Activated CD8-positive, alpha-beta T cell treated with anti-CD3 and anti-CD28 coated beads, Interleukin-2, amount 10 ng/mL, durations not matched to agents 7 days and 5 days (primary cell): ENCODE data around the gene NSMCE1. TPM values are rescaled to one million over a fixed set of nuclear protein-coding genes. Genes with fewer than 3 reads are reported as not detected.

Experiments used
- ATAC-seq: fragments of 150-1000 bp; cut with Tn5 transposase; one replicate; pipeline ENCODE4 v1.10.0; 2021; ENCODE audit warnings: moderate library complexity
- CTCF ChIA-PET: fragments of 350-600 bp; sonication (Branson Sonifier 250); formaldehyde crosslinking; loops from one replicate; lab custom pipeline; 2021; ENCODE audit warnings: antibody characterized with exemption; lab: Charles Lee
- POLR2A ChIA-PET: fragments of 350-600 bp; sonication (Branson Sonifier 250); formaldehyde crosslinking; loops from one replicate; lab custom pipeline; 2021; ENCODE audit warnings: antibody characterized with exemption; lab: Charles Lee
- DNase-seq: peaks from one replicate; pipeline ENCODE4 v3.0.0-alpha.2; 2020
- H3K27ac Mint-ChIP-seq: one replicate; pipeline ENCODE4 v1.8.0; 2021; ENCODE audit warnings: mild to moderate bottlenecking, mixed read lengths
- H3K27me3 Mint-ChIP-seq: one replicate; pipeline ENCODE4 v1.8.0; 2021; ENCODE audit warnings: low read depth, mixed read lengths
- H3K36me3 Mint-ChIP-seq: one replicate; pipeline ENCODE4 v1.8.0; 2021; ENCODE audit warnings: low read depth, mixed read lengths
- H3K4me1 Mint-ChIP-seq: one replicate; pipeline ENCODE4 v1.8.0; 2021; ENCODE audit warnings: low read depth, mixed read lengths
- H3K4me3 Mint-ChIP-seq: one replicate; pipeline ENCODE4 v1.8.0; 2021; ENCODE audit warnings: mild to moderate bottlenecking, mixed read lengths
- H3K9me3 Mint-ChIP-seq: one replicate; pipeline ENCODE4 v1.8.0; 2022; ENCODE audit warnings: mixed read lengths; ENCODE audit not compliant: insufficient read depth
- total RNA-seq, 2 experiments: library from RNA; stranded (reverse); gene quantifications; one replicate each; pipeline ENCODE4 v1.2.3, GENCODE V29; 2021

NSMCE1 gene
- total RNA-seq, 2 experiments from 2014 or later: 87.3 to 94.9 TPM

- DNase-seq (no peak), ATAC-seq (no peak)
- H3K27me3 Mint-ChIP-seq: no peaks in the 10 kb centered on the region
- H3K9me3 Mint-ChIP-seq: no peaks in the 10 kb centered on the region
- POLR2A ChIA-PET: interaction anchor here (0.6 to 12.2 kb wide), 6 partner anchors 28 to 169 kb away, joined by 3 to 222 read pairs (median 4); partner anchors contain the start of genes IL4R and KDM8
- H3K4me1 Mint-ChIP-seq: peaks cover 87% of the 10 kb centered on the region
- H3K4me3 Mint-ChIP-seq: peak overlapping the region; percentile 75
- CTCF ChIA-PET: interaction anchor here (1.1 to 9.5 kb wide), 17 partner anchors 28 to 225 kb away, joined by 3 to 153 read pairs (median 5); partner anchors contain the start of gene KDM8
- H3K36me3 Mint-ChIP-seq: peaks cover 56% of the 10 kb centered on the region
- peak overlapping the region; percentile 99 for H3K27ac Mint-ChIP-seq
These were observed 36.9 kb downstream of the NSMCE1 start for GRCh38 chr16:27231692-27232060.

- Mint-ChIP-seq H3K4me1 (peaks cover 88% of the 10 kb centered on the region), H3K27me3 (no peaks in the 10 kb centered on the region), H3K4me3 (peak overlapping the region; percentile 75), H3K9me3 (no peaks in the 10 kb centered on the region), H3K27ac (peak overlapping the region; percentile 99), H3K36me3 (peaks cover 58% of the 10 kb centered on the region)
- POLR2A ChIA-PET: interaction anchor here (0.6 to 12.2 kb wide), 5 partner anchors 24 to 124 kb away, joined by 3 to 222 read pairs (median 4); partner anchors contain the start of gene IL4R
- peak; percentile 88 for DNase-seq
- CTCF ChIA-PET: interaction anchor here (0.7 to 9.5 kb wide), 22 partner anchors 27 to 226 kb away, joined by 3 to 153 read pairs (median 4); partner anchors contain the start of gene KDM8
- ATAC-seq: peak; percentile 57
These were observed 38.0 kb downstream of the NSMCE1 start for GRCh38 chr16:27230562-27231001.

- peak overlapping the region; percentile 75 for H3K4me3 Mint-ChIP-seq
- CTCF ChIA-PET: interaction anchor here (0.6 to 9.5 kb wide), 21 partner anchors 26 to 227 kb away, joined by 3 to 153 read pairs (median 4); partner anchors contain the start of gene KDM8
- POLR2A ChIA-PET: interaction anchor here (1.3 to 12.2 kb wide), 4 partner anchors 24 to 89 kb away, joined by 3 to 222 read pairs (median 4); partner anchors contain the start of gene IL4R
- peak overlapping the region; percentile 99 for H3K27ac Mint-ChIP-seq
- H3K27me3 Mint-ChIP-seq: no peaks in the 10 kb centered on the region
- no peak for ATAC-seq
- H3K9me3 Mint-ChIP-seq: no peaks in the 10 kb centered on the region
- DNase-seq: no peak
- H3K36me3 Mint-ChIP-seq: peaks cover 54% of the 10 kb centered on the region
- peaks cover 83% of the 10 kb centered on the region for H3K4me1 Mint-ChIP-seq
These were observed 38.6 kb downstream of the NSMCE1 start for GRCh38 chr16:27229891-27230470.

- POLR2A ChIA-PET: interaction anchor here (1.1 to 12.2 kb wide), 3 partner anchors 49 to 139 kb away, joined by 3 to 222 read pairs (median 4); partner anchors contain the start of gene IL4R
- H3K4me3 Mint-ChIP-seq: no peak overlapping the region
- peak overlapping the region; percentile 68 for H3K27ac Mint-ChIP-seq
- H3K27me3 Mint-ChIP-seq: no peaks in the 10 kb centered on the region
- CTCF ChIA-PET: interaction anchor here (1.0 to 9.5 kb wide), 2 partner anchors 50 to 86 kb away, joined by 3 to 136 read pairs; no protein-coding TSS in a partner anchor
- peaks cover 48% of the 10 kb centered on the region for H3K36me3 Mint-ChIP-seq
- ATAC-seq: no peak
- DNase-seq: no peak
- no peaks in the 10 kb centered on the region for H3K9me3 Mint-ChIP-seq
- peaks cover 72% of the 10 kb centered on the region for H3K4me1 Mint-ChIP-seq
These were observed 39.7 kb downstream of the NSMCE1 start for GRCh38 chr16:27228621-27229501.

GRCh38 chr16:27228045-27228444 is 40.5 kb downstream of the NSMCE1 start:
- Mint-ChIP-seq H3K9me3 (no peaks in the 10 kb centered on the region), H3K36me3 (peaks cover 41% of the 10 kb centered on the region), H3K27me3 (no peaks in the 10 kb centered on the region), H3K4me3 (no peak overlapping the region), H3K27ac (peak overlapping the region; percentile 61), H3K4me1 (peaks cover 64% of the 10 kb centered on the region)
- ChIA-PET POLR2A (no interaction called here), CTCF (interaction anchor here (1.0 to 2.0 kb wide), 2 partner anchors 48 to 87 kb away, joined by 3 to 9 read pairs; no protein-coding TSS in a partner anchor)
- ATAC-seq (no peak), DNase-seq (no peak)

GRCh38 chr16:27226976-27227705 is 41.4 kb downstream of the NSMCE1 start:
- Mint-ChIP-seq H3K27me3 (no peaks in the 10 kb centered on the region), H3K9me3 (no peaks in the 10 kb centered on the region), H3K36me3 (peaks cover 32% of the 10 kb centered on the region), H3K4me3 (no peak overlapping the region), H3K4me1 (peaks cover 54% of the 10 kb centered on the region), H3K27ac (peak overlapping the region; percentile 39)
- ATAC-seq (no peak), DNase-seq (no peak)
- CTCF ChIA-PET: interaction anchor here (0.8 to 2.4 kb wide), 3 partner anchors 7 to 141 kb away, joined by 3 to 13 read pairs (median 9); no protein-coding TSS in a partner anchor
- POLR2A ChIA-PET: interaction anchor here (1.0 kb wide), 1 partner anchor 23 kb away, joined by 4 read pairs; no protein-coding TSS in a partner anchor

- no peak overlapping the region for H3K4me3 Mint-ChIP-seq
- DNase-seq (no peak), ATAC-seq (no peak)
- CTCF ChIA-PET: interaction anchor here (1.3 to 2.4 kb wide), 4 partner anchors 8 to 142 kb away, joined by 5 to 13 read pairs (median 8); partner anchors contain the start of gene KDM8
- POLR2A ChIA-PET: interaction anchor here (1.0 kb wide), 1 partner anchor 22 kb away, joined by 4 read pairs; no protein-coding TSS in a partner anchor
- no peaks in the 10 kb centered on the region for H3K27me3 Mint-ChIP-seq
- H3K36me3 Mint-ChIP-seq: peaks cover 29% of the 10 kb centered on the region
- H3K27ac Mint-ChIP-seq: peak overlapping the region; percentile 65
- peaks cover 48% of the 10 kb centered on the region for H3K4me1 Mint-ChIP-seq
- no peaks in the 10 kb centered on the region for H3K9me3 Mint-ChIP-seq
These were observed 42.1 kb downstream of the NSMCE1 start for GRCh38 chr16:27226476-27226875.

- ATAC-seq (no peak), DNase-seq (no peak)
- no peak overlapping the region for H3K4me3 Mint-ChIP-seq
- peaks cover 25% of the 10 kb centered on the region for H3K36me3 Mint-ChIP-seq
- ChIA-PET POLR2A (interaction anchor here (1.1 to 1.2 kb wide), 2 partner anchors 9 to 141 kb away, joined by 3 to 5 read pairs; no protein-coding TSS in a partner anchor), CTCF (interaction anchor here (0.7 to 2.4 kb wide), 7 partner anchors 9 to 142 kb away, joined by 3 to 13 read pairs (median 5); partner anchors contain the start of gene KDM8)
- H3K27ac Mint-ChIP-seq: peak overlapping the region; percentile 65
- no peaks in the 10 kb centered on the region for H3K9me3 Mint-ChIP-seq
- H3K4me1 Mint-ChIP-seq: peaks cover 41% of the 10 kb centered on the region
- H3K27me3 Mint-ChIP-seq: no peaks in the 10 kb centered on the region
These were observed 42.8 kb downstream of the NSMCE1 start for GRCh38 chr16:27225536-27226360.

- Mint-ChIP-seq H3K4me3 (no peak overlapping the region), H3K27me3 (no peaks in the 10 kb centered on the region), H3K27ac (peak overlapping the region; percentile 52), H3K4me1 (peaks cover 32% of the 10 kb centered on the region), H3K36me3 (peaks cover 23% of the 10 kb centered on the region), H3K9me3 (no peaks in the 10 kb centered on the region)
- CTCF ChIA-PET: interaction anchor here (1.3 to 2.4 kb wide), 4 partner anchors 10 to 143 kb away, joined by 3 to 13 read pairs (median 5); no protein-coding TSS in a partner anchor
- DNase-seq (no peak), ATAC-seq (no peak)
- POLR2A ChIA-PET: interaction anchor here (1.1 to 1.2 kb wide), 2 partner anchors 10 to 141 kb away, joined by 3 to 5 read pairs; no protein-coding TSS in a partner anchor
These were observed 43.8 kb downstream of the NSMCE1 start for GRCh38 chr16:27224741-27225300.
